Spleen (tissue), 11 donors: ENCODE data around the gene APLP1. TPM values are rescaled to one million over a fixed set of nuclear protein-coding genes. Genes with fewer than 3 reads are reported as not detected.
A peak's percentile ranks its signal among the peaks of the same experiment; 100 is the strongest.

Experiments used
- DNase-seq: peaks from one replicate; pipeline ENCODE4 v3.0.0-alpha.2; 2020
- H3K27ac ChIP-seq, 8 donors: fragments of 200-600 bp; sonication (generic) in 7 of 8; 1 replicate in 4 of 8; 2 replicates in 4 of 8; pipeline versions ENCODE4 v1.5.0 to v1.8.0; 2016 to 2021; ENCODE audit warnings: inconsistent platforms in 4 of 8, mild to moderate bottlenecking in 4 of 8, moderate library complexity in 1 of 8
- H3K27me3 ChIP-seq, 7 donors: fragments of 200-600 bp; sonication (generic) in 6 of 7; replicated peaks in 1 of 7; 1 replicate in 4 of 7; 2 replicates in 3 of 7; pipeline versions ENCODE4 v1.5.0 to v1.8.0; 2016 to 2021; ENCODE audit warnings: inconsistent platforms in 3 of 7, mild to moderate bottlenecking in 1 of 7
- H3K36me3 ChIP-seq, 6 donors: fragments of 200-600 bp; sonication (generic) in 5 of 6; 1 replicate in 4 of 6; 2 replicates in 2 of 6; pipeline versions ENCODE4 v1.5.0 to v1.8.0; 2016 to 2021; ENCODE audit warnings: inconsistent platforms in 2 of 6
- H3K4me1 ChIP-seq, 6 donors: fragments of 200-600 bp; sonication (generic) in 5 of 6; 1 replicate in 3 of 6; 2 replicates in 3 of 6; pipeline versions ENCODE4 v1.5.0 to v1.8.0; 2016 to 2021; ENCODE audit warnings: inconsistent platforms in 3 of 6
- H3K4me3 ChIP-seq, 8 donors: fragments of 200-600 bp; sonication (generic) in 7 of 8; 1 replicate in 4 of 8; 2 replicates in 4 of 8; pipeline versions ENCODE4 v1.5.0 to v1.8.0; 2016 to 2021; ENCODE audit warnings: inconsistent platforms in 4 of 8, mild to moderate bottlenecking in 4 of 8, moderate library complexity in 2 of 8
- H3K9me3 ChIP-seq, 8 donors: fragments of 200-600 bp; sonication (generic) in 7 of 8; 1 replicate in 4 of 8; 2 replicates in 4 of 8; pipeline versions ENCODE4 v1.5.0 to v1.8.0; 2016 to 2021; ENCODE audit warnings: inconsistent platforms in 4 of 8
- CTCF ChIP-seq, 11 experiments: fragments of 200-600 bp in 7 of 11; fragments of 450-650 bp in 4 of 11; sonication (generic) in 4 of 11; IDR thresholded peaks in 8 of 11; conservative IDR thresholded peaks in 3 of 11; 1 replicate in 7 of 11; 2 replicates in 4 of 11; pipeline versions ENCODE4 v1.4.0 to v1.8.0; 2016 to 2021; ENCODE audit warnings: antibody characterized with exemption in 11 of 11, inconsistent platforms in 4 of 11, mild to moderate bottlenecking in 1 of 11
- POLR2A ChIP-seq, 3 donors: fragments of 450-650 bp; IDR thresholded peaks; one replicate each; pipeline ENCODE4 v1.5.1; 2017; ENCODE audit warnings: antibody characterized with exemption in 3 of 3, mild to moderate bottlenecking in 1 of 3
- POLR2AphosphoS5 ChIP-seq, 3 donors: sonication (generic); formaldehyde crosslinking; IDR thresholded peaks; one replicate each; pipeline ENCODE4 v1.5.1; 2017; ENCODE audit warnings: antibody characterized with exemption in 3 of 3
- WGBS, 5 donors: extraction: QIAGEN DNeasy Blood & Tissue Kit in 3 of 5; methylation state at CpG; one replicate each; pipeline versions ENCODE4 v1.1.5 to v1.1.7; 2013 to 2018; 5-methylcytosine and 5-hydroxymethylcytosine counted together
- intact Hi-C: fragments of 100-400 bp; cut with DNase I; formaldehyde crosslinking; loops from one replicate; pipeline ENCODE4 v1.15.0; 2023; ENCODE audit warnings: low total_unique reads
- polyA plus RNA-seq, 3 donors: library from polyadenylated mRNA; stranded (reverse); fragments of 200-250 nt; gene quantifications; one replicate each; pipeline ENCODE4 v1.2.1, GENCODE V29; 2013
- total RNA-seq, 7 donors: library from RNA; depleted of rRNA in 3 of 7; stranded (reverse); fragments of >200 nt in 3 of 7; fragmentation: NEBNext Ultra II Directional in 4 of 7; extraction: Animal tissue kit (Norgen Biotek cat#: 25700) in 4 of 7; gene quantifications; one replicate each; pipeline versions ENCODE4 v1.1.0 to v1.2.1, GENCODE V29; 2016 to 2021
- donor health status: healthy with polysubstance abuse.
- donor health status: DM: no; HTN: no; CAD: no; lungs with moderate emphysema.
- donor health status: DM: no; HTN: no; CAD: no.
- donor health status: Bipolar disorder and iron deficiency.
- donor health status: healthy.
- donor health status: DM: no; HTN: no; CAD: no.
- donor health status: DM: yes; HTN: yes; CAD: no.

APLP1 gene
- total and polyA plus RNA-seq, 10 donors = 0.57 to 3.6 (median 1.2) TPM; not detected in 2

DNA sequence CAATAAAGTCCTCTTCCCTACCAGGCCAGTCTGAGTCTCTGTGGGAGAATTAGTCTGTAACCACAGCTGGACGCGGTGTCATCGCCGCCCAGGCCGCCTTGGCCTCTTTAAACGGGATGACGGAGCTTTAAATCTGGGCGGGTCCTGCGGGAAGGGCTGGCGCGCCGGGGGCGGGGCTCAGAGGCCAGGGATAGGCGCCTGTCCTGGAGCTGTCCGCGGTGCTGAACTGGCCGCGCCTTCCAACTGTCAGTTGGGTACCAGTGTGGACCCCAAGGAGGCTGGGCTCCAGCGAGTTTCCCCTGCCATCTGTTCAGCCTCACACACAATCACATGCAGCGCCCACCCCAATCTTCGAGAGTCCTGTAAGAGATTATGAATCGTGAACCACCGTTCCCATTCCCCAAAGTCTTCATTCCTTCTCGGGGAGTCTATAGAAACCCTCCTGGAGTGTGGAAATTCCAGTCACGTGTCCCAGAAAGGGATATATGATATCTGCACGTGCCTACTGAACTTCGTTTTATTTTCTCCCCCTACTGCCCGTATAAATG lies 11.5 kb downstream of the APLP1 start:
- Histone ChIP-seq H3K9me3 (no peaks in the 10 kb centered on the region), H3K36me3 (no peaks in the 10 kb centered on the region), H3K4me3 (no peak overlapping the region), H3K27me3 (peaks cover 0 to 51% (median 15%) of the 10 kb centered on the region in 7 donors), H3K4me1 (peaks cover 0 to 15% (median 2%) of the 10 kb centered on the region in 6 donors), H3K27ac (no peak overlapping the region)
- 3 to 5% (median 5%) methylated on average over 28 of the region's 28 CpGs for WGBS, 5 donors
- intact Hi-C loops = no loop called here
- TF ChIP-seq CTCF (IDR thresholded peaks at IDR 0.05 in 8 of 11, conservative IDR thresholded peaks at IDR 0.05 in 3 of 11) = no peak
- TF ChIP-seq POLR2A (IDR thresholded peaks at IDR 0.05) = no peak
- peak in 2 of 3 donors; percentile 41 to 72 for TF ChIP-seq POLR2AphosphoS5 (IDR thresholded peaks at IDR 0.05)
- DNase-seq = peak; percentile 91

GRCh38 chr19:35882114-35882832 lies 13.9 kb downstream of the APLP1 start:
- H3K4me1 ChIP-seq = peaks cover 0 to 15% (median 2%) of the 10 kb centered on the region in 6 donors
- DNase-seq = no peak
- 29 to 42% (median 33%) methylated on average over 8 of the region's 8 CpGs for WGBS, 5 donors
- intact Hi-C loops = no loop called here
- peaks cover 0 to 19% (median 6%) of the 10 kb centered on the region in 6 donors for H3K36me3 ChIP-seq
- no peak overlapping the region for H3K4me3 ChIP-seq
- H3K27ac ChIP-seq = peak overlapping the region in 1 of 8 donors; percentile 4
- peak; percentile 52 to 85 (median 66) for TF ChIP-seq CTCF (IDR thresholded peaks at IDR 0.05 in 8 of 11, conservative IDR thresholded peaks at IDR 0.05 in 3 of 11)
- TF ChIP-seq POLR2AphosphoS5 (IDR thresholded peaks at IDR 0.05) = no peak
- TF ChIP-seq POLR2A (IDR thresholded peaks at IDR 0.05) = no peak
- H3K27me3 ChIP-seq = peaks cover 0 to 38% (median 15%) of the 10 kb centered on the region in 7 donors
- no peaks in the 10 kb centered on the region for H3K9me3 ChIP-seq

DNA sequence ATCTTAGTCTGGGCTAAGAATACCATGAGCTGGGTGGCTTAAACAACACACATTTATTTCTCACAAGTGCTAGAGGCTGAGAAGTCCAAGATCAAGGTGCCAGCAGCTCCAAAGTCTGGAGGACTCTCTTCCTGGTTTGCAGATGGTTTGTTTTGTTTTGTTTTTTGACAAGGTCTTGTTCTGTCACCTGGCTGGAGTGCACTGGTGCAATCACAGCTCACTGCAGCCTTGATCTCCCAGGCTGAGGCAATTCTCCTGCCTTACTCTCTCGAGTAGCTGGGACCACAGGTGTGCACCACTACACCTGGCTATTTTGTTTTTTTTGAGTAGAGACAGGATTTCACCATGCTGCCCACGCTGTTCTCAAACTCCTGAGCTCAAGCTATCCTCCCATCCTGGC lies 15.5 kb downstream of the APLP1 start:
- WGBS, 5 donors = 44 to 72% (median 60%) methylated on average over 2 of the region's 2 CpGs
- Histone ChIP-seq H3K4me1 (peaks cover 0 to 15% (median 2%) of the 10 kb centered on the region in 6 donors), H3K27ac (no peak overlapping the region), H3K36me3 (peaks cover 0 to 35% (median 22%) of the 10 kb centered on the region in 6 donors), H3K4me3 (no peak overlapping the region), H3K27me3 (peaks cover 0 to 22% (median 11%) of the 10 kb centered on the region in 7 donors), H3K9me3 (no peaks in the 10 kb centered on the region)
- DNase-seq = no peak
- peak in 1 of 3 donors; percentile 25 for TF ChIP-seq POLR2AphosphoS5 (IDR thresholded peaks at IDR 0.05)
- TF ChIP-seq CTCF (IDR thresholded peaks at IDR 0.05 in 8 of 11, conservative IDR thresholded peaks at IDR 0.05 in 3 of 11) = no peak
- intact Hi-C loops = loop anchor here (2.0 kb wide), 1 partner anchor 47 kb away; no protein-coding TSS in a partner anchor

DNA sequence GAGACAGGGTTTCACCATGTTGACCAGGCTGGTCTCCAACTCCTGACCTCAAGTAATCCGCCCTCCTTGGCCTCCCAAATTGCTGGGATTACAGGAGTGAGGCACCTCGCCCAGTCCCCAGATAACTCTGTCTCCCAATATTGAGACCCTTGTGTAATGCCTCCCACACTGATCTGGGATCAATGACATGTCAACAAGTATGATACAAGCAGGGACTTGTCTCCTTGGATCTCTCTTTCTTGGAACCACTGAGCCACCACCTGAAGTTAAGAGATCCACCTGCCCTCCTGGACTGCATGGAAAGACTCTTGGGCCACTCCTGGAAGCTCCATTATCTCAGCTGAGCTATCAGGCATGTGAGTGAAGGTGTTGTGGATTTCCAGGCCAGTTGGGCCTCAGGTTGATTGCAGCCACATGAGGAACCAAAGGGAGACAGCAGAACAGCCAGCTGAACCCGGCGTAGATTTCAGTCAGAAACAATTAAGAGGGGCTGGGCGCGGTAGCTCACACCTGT lies 16.9 kb downstream of the APLP1 start:
- no peaks in the 10 kb centered on the region for H3K9me3 ChIP-seq
- peaks cover 5 to 49% (median 36%) of the 10 kb centered on the region in 6 donors for H3K36me3 ChIP-seq
- H3K4me3 ChIP-seq = no peak overlapping the region
- H3K27ac ChIP-seq = no peak overlapping the region
- no peak for DNase-seq
- intact Hi-C loops = loop anchor here (2.0 kb wide), 1 partner anchor 46 kb away; no protein-coding TSS in a partner anchor
- TF ChIP-seq POLR2A (IDR thresholded peaks at IDR 0.05) (no peak), POLR2AphosphoS5 (IDR thresholded peaks at IDR 0.05) (peak in 2 of 3 donors; percentile 25 to 58)
- peaks cover 0 to 8% (median 0%) of the 10 kb centered on the region in 7 donors for H3K27me3 ChIP-seq
- H3K4me1 ChIP-seq = peaks cover 0 to 7% (median 2%) of the 10 kb centered on the region in 6 donors
- 90 to 97% (median 95%) methylated on average over 6 of the region's 6 CpGs for WGBS, 5 donors
